GM12892 (cell line): ENCODE results near the gene MAP1LC3B.

Experiments
- POLR2A ChIP-seq: IDR thresholded peaks from 2 replicates; pipeline ENCODE4 v1.6.1; 2011; ENCODE audit warnings: low read depth, low read length, control low read depth
- POLR2AphosphoS5 ChIP-seq: IDR thresholded peaks from 2 replicates; pipeline ENCODE4 v1.6.1; 2011; ENCODE audit warnings: low read depth, low read length, control low read depth
- TAF1 ChIP-seq: IDR thresholded peaks from 2 replicates; pipeline ENCODE4 v1.6.1; 2011; ENCODE audit warnings: low read depth, mild to moderate bottlenecking, control low read depth, low read length, borderline replicate concordance

DNA sequence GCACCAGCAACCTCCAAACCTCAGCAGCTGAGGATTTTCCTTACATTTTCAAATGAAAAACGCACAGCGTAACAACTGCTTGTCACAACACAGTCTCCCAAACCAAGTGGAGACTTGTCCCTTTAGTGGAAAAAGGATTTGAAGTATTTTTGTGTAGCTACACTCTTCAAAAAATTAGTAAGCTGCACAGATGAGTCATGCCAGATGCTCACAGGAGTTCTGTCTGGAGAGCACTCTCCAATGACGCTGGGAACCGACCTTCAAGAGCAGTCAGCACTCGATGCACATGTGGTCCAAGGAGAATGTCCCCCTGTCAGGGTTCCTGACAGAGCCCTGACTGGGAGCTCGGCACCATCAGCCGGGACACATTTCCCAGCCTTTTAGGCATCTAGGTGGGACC is 39.8 kb downstream of the MAP1LC3B start:
- no peak for TF ChIP-seq TAF1
- TF ChIP-seq POLR2A = no peak
- no peak for TF ChIP-seq POLR2AphosphoS5
